Effector memory CD8-positive, alpha-beta T cell (primary cell): ENCODE results near the gene MRPS2.
"Not testable (repeated sequence)": the region's sequence is repeated elsewhere in the genome, so short reads cannot be mapped to it uniquely, and the experiment has no call there.

Experiments
- ATAC-seq: fragments of 150-1000 bp; cut with Tn5 transposase; replicated peaks from 2 replicates; pipeline ENCODE4 v1.10.0; 2021; ENCODE audit warnings: mild to moderate bottlenecking, moderate library complexity
- DNase-seq, 3 experiments: peaks; one replicate each; pipeline ENCODE4 v3.0.0; 2021
- H3K27ac Mint-ChIP-seq, 2 donors: one replicate each; pipeline ENCODE4 v1.8.0; 2022; ENCODE audit warnings: mild to moderate bottlenecking in 2 of 2, mixed read lengths in 2 of 2, moderate library complexity in 2 of 2
- H3K27me3 Mint-ChIP-seq, 2 donors: one replicate each; pipeline ENCODE4 v1.8.0; 2022; ENCODE audit warnings: mixed read lengths in 2 of 2
- H3K36me3 Mint-ChIP-seq: one replicate; pipeline ENCODE4 v1.8.0; 2022; ENCODE audit warnings: mild to moderate bottlenecking, moderate library complexity, mixed read lengths; ENCODE audit not compliant: insufficient read depth
- H3K4me1 Mint-ChIP-seq, 2 donors: one replicate each; pipeline ENCODE4 v1.8.0; 2022; ENCODE audit warnings: low read depth in 2 of 2, mixed read lengths in 2 of 2
- H3K4me3 Mint-ChIP-seq, 2 donors: one replicate each; pipeline ENCODE4 v1.8.0; 2022; ENCODE audit warnings: mild to moderate bottlenecking in 2 of 2, mixed read lengths in 2 of 2, moderate library complexity in 2 of 2
- H3K9me3 Mint-ChIP-seq, 2 donors: one replicate each; pipeline ENCODE4 v1.8.0; 2022; ENCODE audit warnings: mixed read lengths in 2 of 2

Gene MRPS2

DNA sequence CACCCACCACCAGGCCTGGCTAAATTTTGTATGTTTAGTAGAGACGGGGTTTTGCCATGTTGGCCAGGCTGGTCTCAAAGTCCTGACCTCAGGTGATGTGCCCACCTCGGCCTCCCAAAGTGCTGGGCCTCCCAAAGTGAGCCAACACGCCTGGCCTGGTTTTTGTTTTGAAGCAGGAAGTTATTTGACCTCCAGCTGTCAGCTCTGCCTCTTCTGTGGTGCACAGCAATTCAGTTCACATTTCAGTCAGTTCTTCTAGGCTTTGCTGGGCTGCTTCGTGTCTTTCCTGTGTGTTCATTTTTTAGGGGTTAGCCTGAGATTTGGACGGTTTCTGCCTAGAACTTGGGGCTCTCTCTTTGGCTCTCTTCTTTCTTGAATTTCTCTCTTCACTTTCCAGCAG lies 29.7 kb downstream of the MRPS2 start:
- no peak overlapping the region for H3K4me3 Mint-ChIP-seq
- H3K36me3 Mint-ChIP-seq = no peaks in the 10 kb centered on the region
- H3K4me1 Mint-ChIP-seq = no peaks in the 10 kb centered on the region
- ATAC-seq = no peak
- H3K27ac Mint-ChIP-seq = no peak overlapping the region
- DNase-seq = no peak
- H3K9me3 Mint-ChIP-seq = no peaks in the 10 kb centered on the region
- H3K27me3 Mint-ChIP-seq = peaks cover 27 to 39% of the 10 kb centered on the region in 2 donors

DNA sequence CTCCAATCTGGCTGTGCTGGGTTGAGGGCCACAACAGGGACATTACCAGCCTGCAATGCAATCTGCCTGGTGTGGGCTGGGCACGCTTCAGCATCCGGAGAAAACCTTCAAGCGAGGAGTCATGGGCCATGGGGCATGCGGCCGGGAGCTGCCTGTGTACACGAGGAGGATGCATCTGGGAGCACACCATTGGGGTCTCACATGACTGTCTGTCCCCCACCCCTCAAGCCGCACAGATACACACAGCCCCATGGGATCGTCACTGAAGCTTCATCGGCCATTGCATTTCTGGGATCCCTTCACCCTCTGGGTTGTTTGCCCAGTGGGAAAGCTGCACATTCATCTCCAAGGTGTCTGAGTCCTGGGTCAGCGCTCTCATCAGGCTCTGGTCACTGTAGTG lies 30.6 kb downstream of the MRPS2 start:
- H3K9me3 Mint-ChIP-seq = no peaks in the 10 kb centered on the region
- DNase-seq (no peak), ATAC-seq (no peak)
- H3K27ac Mint-ChIP-seq = no peak overlapping the region
- H3K4me1 Mint-ChIP-seq = no peaks in the 10 kb centered on the region
- H3K27me3 Mint-ChIP-seq = peaks cover 27 to 40% of the 10 kb centered on the region in 2 donors
- H3K4me3 Mint-ChIP-seq = no peak overlapping the region
- no peaks in the 10 kb centered on the region for H3K36me3 Mint-ChIP-seq

DNA sequence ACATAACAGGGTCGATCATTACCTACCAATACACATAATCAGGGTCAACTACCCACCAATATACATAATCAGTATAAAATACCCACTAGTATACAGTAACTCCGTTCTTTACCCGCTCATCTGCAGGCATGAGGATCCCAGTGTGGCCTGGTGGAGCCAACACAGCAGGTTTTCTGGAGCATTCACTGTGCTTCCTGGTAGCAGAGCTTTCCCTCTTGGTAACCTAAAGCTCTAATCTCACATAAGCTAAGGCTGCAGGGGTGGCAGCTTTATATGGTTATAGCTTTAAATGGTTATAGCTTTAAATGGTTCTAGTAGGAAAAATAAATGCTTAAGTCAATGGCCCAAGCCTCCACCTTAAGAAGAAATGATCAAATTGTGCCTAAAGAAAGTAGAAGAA lies 32.6 kb downstream of the MRPS2 start:
- Mint-ChIP-seq H3K4me1 (no peaks in the 10 kb centered on the region), H3K27me3 (peaks cover 37 to 53% of the 10 kb centered on the region in 2 donors), H3K4me3 (no peak overlapping the region), H3K27ac (no peak overlapping the region), H3K36me3 (no peaks in the 10 kb centered on the region), H3K9me3 (no peaks in the 10 kb centered on the region)
- DNase-seq (no peak), ATAC-seq (no peak)

DNA sequence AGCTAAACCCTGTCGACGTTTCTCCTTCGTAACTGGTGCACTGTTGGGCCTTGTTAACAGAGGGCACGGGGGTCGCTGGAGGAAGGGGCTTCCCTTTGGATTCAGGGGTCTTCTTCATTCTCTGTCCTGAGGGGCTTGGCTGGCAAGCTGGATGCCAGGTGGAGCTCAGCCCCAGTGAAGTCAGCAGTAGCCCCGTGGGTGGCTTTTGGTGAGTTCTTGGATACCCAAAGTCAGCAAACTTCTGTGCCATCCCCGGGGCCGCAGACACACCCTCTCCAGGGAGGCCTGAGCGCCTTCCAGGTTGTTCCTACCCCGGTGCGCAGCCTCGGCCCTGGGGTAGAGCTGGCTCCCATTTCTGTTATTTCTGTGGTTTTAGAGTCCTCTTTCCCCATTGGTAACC lies 33.2 kb downstream of the MRPS2 start:
- no peak overlapping the region for H3K4me3 Mint-ChIP-seq
- H3K27me3 Mint-ChIP-seq = peaks cover 37 to 56% of the 10 kb centered on the region in 2 donors
- H3K9me3 Mint-ChIP-seq = no peaks in the 10 kb centered on the region
- H3K36me3 Mint-ChIP-seq = no peaks in the 10 kb centered on the region
- H3K27ac Mint-ChIP-seq = no peak overlapping the region
- ATAC-seq = no peak
- no peaks in the 10 kb centered on the region for H3K4me1 Mint-ChIP-seq
- no peak for DNase-seq

DNA sequence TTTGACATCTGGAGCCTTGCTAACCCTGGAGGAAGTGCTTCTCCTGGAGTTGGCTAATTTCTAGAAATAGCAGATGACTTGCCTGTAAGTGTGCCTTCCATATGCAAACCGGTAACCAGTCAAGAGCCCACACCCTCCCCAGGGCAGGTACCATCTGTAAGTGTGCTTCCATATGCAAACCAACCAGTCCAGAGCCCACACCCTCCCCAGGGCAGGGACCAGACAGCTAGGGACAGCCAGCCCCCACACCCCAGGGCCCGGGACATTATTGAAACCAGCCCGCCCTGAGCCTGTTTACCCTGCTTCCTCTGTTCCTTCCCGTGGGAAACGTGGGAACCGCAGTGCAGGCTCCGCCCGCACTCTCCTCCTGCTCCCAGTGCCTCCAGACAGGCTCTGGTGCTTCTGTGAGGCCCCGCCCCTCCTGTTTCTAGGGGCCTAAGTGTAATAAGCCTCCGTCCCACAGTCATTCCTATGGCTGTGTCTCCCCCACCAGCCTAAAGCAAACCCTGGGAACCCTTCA lies 33.8 kb downstream of the MRPS2 start:
- not testable (repeated sequence) for H3K4me1 Mint-ChIP-seq, H3K4me3 Mint-ChIP-seq, ATAC-seq, H3K27ac Mint-ChIP-seq, DNase-seq, H3K9me3 Mint-ChIP-seq, H3K36me3 Mint-ChIP-seq
- peaks cover 39 to 62% of the 10 kb centered on the region in 2 donors for H3K27me3 Mint-ChIP-seq

DNA sequence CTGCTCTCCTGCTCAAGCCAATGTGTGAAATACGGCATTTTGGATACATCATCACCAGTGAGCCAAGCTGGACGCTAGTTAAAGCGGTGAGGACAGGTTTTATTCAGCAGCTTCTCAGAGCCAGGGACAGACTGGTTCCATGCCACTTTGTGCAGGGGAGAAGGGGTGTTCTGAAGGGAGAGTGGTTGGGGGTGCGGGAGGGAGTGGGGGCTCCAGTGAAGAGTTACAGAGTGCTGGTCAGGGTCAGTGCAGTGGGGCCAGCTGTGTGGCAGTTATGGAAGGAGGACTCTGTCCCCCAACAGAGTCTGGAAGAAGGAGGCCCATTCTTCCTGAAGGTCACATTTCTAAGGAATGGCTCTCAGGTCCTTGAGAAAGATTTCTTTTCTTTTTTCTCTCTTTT lies 34.3 kb downstream of the MRPS2 start:
- H3K9me3 Mint-ChIP-seq, H3K4me3 Mint-ChIP-seq, H3K27ac Mint-ChIP-seq, H3K4me1 Mint-ChIP-seq, DNase-seq, H3K36me3 Mint-ChIP-seq, ATAC-seq: not testable (repeated sequence)
- peaks cover 45 to 68% of the 10 kb centered on the region in 2 donors for H3K27me3 Mint-ChIP-seq

DNA sequence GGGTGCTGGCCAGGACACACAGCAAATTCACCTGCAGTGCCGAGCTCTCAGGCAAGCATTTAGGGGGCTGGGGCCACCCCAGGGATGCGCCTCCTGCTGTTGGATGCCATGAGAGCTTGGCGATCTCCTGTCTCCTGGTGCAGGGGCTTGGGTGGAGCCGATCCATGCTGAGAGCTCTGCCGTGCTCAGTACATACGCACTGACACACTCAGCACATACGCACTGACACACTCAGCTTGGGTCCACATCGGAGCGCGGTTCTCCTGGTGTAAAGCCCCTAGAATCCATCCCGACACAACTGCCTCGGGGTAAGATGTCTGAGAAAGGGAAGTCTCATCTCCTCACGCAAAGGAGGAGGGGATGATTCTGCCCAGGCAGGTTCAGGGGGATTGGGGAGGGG lies 35.1 kb downstream of the MRPS2 start:
- not testable (repeated sequence) for H3K4me3 Mint-ChIP-seq, H3K36me3 Mint-ChIP-seq, H3K4me1 Mint-ChIP-seq, DNase-seq, ATAC-seq, H3K9me3 Mint-ChIP-seq, H3K27ac Mint-ChIP-seq
- H3K27me3 Mint-ChIP-seq = peaks cover 44 to 69% of the 10 kb centered on the region in 2 donors

DNA sequence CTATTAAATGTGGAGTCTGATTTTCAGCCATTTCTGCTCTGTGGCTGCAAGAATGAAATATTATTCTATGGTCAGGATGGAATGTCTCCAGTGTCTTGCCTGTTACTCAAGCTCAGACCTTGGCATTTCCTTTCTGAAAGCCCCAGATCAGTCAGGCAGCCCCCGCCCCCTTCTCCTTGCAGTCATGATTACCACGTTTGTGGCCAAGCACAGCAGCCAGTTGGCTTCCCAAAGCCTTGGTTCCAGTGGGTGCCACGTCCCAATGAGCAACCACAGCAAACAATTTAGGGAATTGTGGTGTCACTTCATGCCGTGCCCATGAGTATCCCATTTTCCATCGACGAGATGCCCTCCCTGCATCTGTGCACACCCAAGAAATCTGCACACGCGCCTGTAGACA lies 35.7 kb downstream of the MRPS2 start:
- no peak for DNase-seq
- H3K4me1 Mint-ChIP-seq = no peaks in the 10 kb centered on the region
- H3K9me3 Mint-ChIP-seq = no peaks in the 10 kb centered on the region
- no peaks in the 10 kb centered on the region for H3K36me3 Mint-ChIP-seq
- ATAC-seq = no peak
- no peak overlapping the region for H3K27ac Mint-ChIP-seq
- no peak overlapping the region for H3K4me3 Mint-ChIP-seq
- H3K27me3 Mint-ChIP-seq = peaks cover 38 to 69% of the 10 kb centered on the region in 2 donors

DNA sequence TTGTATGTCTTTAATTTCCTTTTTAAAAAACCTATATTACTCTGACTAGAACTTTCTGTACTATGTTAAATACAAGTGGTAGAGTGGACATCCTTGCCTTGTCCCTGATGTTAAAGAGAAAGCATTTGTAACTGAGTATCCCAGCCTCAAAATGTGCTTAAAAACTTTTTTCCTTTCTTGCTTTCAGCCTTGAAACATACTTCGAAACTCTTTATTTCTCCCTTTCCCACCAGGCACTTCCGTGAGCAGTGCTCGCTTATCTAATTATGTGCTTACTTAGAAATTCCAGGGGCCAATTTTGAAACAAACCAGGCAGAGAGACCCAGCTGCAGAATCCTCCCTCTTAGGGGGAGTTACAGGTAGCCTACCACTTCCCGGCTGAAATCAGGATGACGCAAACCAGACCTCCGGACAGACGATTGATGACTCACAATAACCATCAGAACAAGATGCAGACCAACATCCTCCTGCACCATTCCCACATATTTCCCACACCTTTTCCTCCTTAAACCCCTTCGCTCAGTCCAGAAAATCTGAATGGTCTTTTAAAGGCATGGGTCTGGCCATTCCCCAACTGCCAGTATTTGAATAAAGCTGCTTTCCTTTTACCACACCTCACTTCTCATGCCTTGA lies 42.9 kb downstream of the MRPS2 start:
- H3K4me1 Mint-ChIP-seq, H3K36me3 Mint-ChIP-seq, H3K4me3 Mint-ChIP-seq, H3K27ac Mint-ChIP-seq, ATAC-seq, DNase-seq, H3K9me3 Mint-ChIP-seq: not testable (repeated sequence)
- H3K27me3 Mint-ChIP-seq = peaks cover 29 to 55% of the 10 kb centered on the region in 2 donors

DNA sequence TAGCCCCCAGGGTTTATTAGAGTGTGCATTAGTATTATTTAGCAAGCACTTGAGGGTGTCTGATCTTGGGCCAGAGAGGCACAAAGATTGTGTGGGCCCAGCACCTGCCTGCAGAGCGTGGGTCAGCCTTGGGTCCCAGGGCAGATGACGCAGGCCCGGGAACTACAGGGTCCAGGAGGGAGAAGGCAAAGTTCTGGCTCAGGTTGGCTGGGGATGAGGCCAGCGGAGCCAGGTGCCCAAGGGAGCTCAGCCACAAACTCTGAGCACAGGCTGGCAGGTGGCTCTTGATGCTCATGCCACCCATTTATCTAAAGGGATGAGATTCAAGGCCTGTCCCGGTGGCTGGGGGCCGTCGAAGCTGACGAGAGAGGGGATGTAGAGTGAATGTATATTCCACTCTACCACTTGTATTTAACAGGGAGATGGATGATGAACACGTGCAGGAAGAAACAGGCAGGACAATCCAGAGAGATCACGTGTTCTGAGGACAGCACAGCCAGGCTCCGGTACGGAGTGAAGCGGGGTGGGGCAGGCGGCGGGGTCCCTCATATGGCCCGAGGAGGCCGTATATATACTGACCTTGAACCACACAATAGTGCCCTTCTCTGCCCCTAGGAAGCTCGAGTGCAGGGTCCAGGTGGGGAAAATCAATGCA lies 44.6 kb downstream of the MRPS2 start:
- DNase-seq (no peak), ATAC-seq (no peak)
- no peak overlapping the region for H3K4me3 Mint-ChIP-seq
- no peaks in the 10 kb centered on the region for H3K4me1 Mint-ChIP-seq
- H3K27me3 Mint-ChIP-seq = peaks cover 18 to 43% of the 10 kb centered on the region in 2 donors
- no peaks in the 10 kb centered on the region for H3K36me3 Mint-ChIP-seq
- H3K27ac Mint-ChIP-seq = no peak overlapping the region
- H3K9me3 Mint-ChIP-seq = no peaks in the 10 kb centered on the region

DNA sequence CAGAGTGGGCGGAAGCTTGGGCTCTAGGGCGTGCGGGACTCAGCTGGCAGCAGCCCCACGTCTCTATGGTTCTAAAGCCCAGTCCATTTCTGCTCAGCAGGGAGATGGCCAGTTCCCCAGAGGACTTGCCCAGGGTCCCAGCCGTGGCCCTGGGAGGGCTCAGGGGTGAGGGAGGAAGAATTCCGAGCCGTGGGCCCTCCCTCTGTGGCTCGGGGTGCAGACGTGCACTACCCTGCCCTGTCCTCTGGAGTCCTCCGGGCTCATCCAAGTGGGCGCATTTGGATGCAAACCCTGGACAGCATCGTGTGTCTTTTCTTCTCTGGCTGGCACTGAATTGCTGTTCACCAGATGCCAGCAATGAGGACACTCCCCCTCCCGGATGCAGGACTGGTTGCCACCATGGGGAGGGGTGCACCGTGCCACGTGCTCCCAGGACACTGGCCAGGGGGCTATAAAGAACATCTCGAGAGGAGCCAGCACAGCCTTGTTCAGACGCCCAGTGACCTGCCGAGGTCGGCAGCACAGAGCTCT lies 45.2 kb downstream of the MRPS2 start, which contains the start of gene OBP2A:
OBP2A (plus strand) TSS at position 481 of the 531 bp plus-strand sequence. CDS start 55 bp downstream, outside the sequence.
- ATAC-seq, H3K9me3 Mint-ChIP-seq, H3K27ac Mint-ChIP-seq, H3K4me3 Mint-ChIP-seq, H3K36me3 Mint-ChIP-seq, DNase-seq, H3K4me1 Mint-ChIP-seq: not testable (repeated sequence)
- peaks cover 19 to 43% of the 10 kb centered on the region in 2 donors for H3K27me3 Mint-ChIP-seq

DNA sequence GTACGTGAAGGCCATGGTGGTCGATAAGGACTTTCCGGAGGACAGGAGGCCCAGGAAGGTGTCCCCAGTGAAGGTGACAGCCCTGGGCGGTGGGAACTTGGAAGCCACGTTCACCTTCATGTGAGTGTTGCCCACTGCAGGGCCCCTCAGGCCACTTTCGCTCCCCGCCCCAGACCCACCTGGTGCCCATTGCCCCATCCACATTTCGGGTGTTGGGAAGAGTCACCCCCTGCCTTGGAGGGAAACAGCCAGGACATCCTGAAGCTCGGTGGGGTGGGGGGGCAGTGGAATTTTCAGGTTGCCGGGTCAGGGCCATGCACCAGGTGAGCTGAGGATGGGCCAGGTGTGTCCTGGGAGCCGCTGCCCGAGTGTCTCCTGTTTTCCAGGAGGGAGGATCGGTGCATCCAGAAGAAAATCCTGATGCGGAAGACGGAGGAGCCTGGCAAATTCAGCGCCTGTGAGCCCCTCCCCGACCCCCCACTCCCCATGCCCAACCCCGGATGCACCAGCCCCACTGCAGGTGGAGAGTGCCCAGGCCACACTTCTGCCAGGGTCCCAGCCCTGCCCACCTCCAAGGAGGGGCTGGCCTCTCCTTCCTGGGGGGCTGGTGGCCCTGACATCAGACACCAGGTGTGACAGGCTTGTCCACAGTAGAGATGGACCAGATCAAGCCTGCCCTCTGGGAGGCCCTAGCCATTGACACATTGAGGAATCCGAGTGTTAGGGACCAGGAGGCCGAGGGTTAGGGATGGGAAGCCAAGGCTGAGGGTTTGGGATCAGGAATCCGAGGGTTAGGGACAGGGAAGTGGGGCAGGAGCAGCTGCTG lies 46.5 kb downstream of the MRPS2 start:
- not testable (repeated sequence) for H3K9me3 Mint-ChIP-seq, DNase-seq, H3K36me3 Mint-ChIP-seq, ATAC-seq, H3K4me3 Mint-ChIP-seq, H3K4me1 Mint-ChIP-seq, H3K27ac Mint-ChIP-seq
- peaks cover 23 to 42% of the 10 kb centered on the region in 2 donors for H3K27me3 Mint-ChIP-seq
